ENCODE results near the gene VPS13D.

GRCh38 chr1:12340544-12340930, 110.7 kb downstream of the VPS13D start:
- TF ChIP-seq CTCF (IDR thresholded peaks at IDR 0.05): no peak
- no peak for TF ChIP-seq POLR2AphosphoS5 (IDR thresholded peaks at IDR 0.05; ENCODE audit: low read depth, low read length)

All from Panc1 (cell line).